Cerebellar cortex (tissue), 1 donor: ENCODE data around the gene HSPA12A.

Source experiments
- DNase-seq: peaks from one replicate; pipeline ENCODE4 v3.0.0-alpha.2; 2015; ENCODE audit warnings: low spot score

HSPA12A gene

GRCh38 chr10:116690356-116691322 lies 51.7 kb downstream of the HSPA12A start:
- peak; percentile 17 for DNase-seq

- DNase-seq: no peak
Observed at GRCh38 chr10:116689744-116690143, 52.6 kb downstream of the HSPA12A start.

GRCh38 chr10:116688741-116689495 lies 53.4 kb downstream of the HSPA12A start:
- DNase-seq: no peak

- no peak for DNase-seq
Observed at GRCh38 chr10:116688241-116688711, 54.1 kb downstream of the HSPA12A start.

GRCh38 chr10:116687633-116688032 lies 54.7 kb downstream of the HSPA12A start:
- DNase-seq: no peak

GRCh38 chr10:116686632-116687031 lies 55.7 kb downstream of the HSPA12A start:
- DNase-seq: no peak

- no peak for DNase-seq
Observed at GRCh38 chr10:116685807-116686206, 56.6 kb downstream of the HSPA12A start.

- no peak for DNase-seq
Observed at GRCh38 chr10:116684781-116685180, 57.6 kb downstream of the HSPA12A start.

GRCh38 chr10:116683821-116684220 lies 58.5 kb downstream of the HSPA12A start:
- DNase-seq: no peak

- DNase-seq: no peak
Observed at GRCh38 chr10:116683166-116683565, 59.2 kb downstream of the HSPA12A start.

GRCh38 chr10:116679351-116679750 lies 63.0 kb downstream of the HSPA12A start:
- DNase-seq: no peak

GRCh38 chr10:116676633-116677032 lies 65.7 kb downstream of the HSPA12A start:
- no peak for DNase-seq

- DNase-seq: no peak
Observed at GRCh38 chr10:116676118-116676517, 66.2 kb downstream of the HSPA12A start.

GRCh38 chr10:116674901-116675423 lies 67.4 kb downstream of the HSPA12A start:
- DNase-seq: no peak

- DNase-seq: no peak
Observed at GRCh38 chr10:116673866-116674265, 68.5 kb downstream of the HSPA12A start.

- DNase-seq: no peak
Observed at GRCh38 chr10:116672891-116673290, 69.5 kb downstream of the HSPA12A start.

- DNase-seq: no peak
Observed at GRCh38 chr10:116671274-116671926, 71.0 kb downstream of the HSPA12A start.

GRCh38 chr10:116670706-116671105 lies 71.7 kb downstream of the HSPA12A start:
- no peak for DNase-seq

GRCh38 chr10:116669832-116670644 lies 72.3 kb downstream of the HSPA12A start:
- no peak for DNase-seq

- no peak for DNase-seq
Observed at GRCh38 chr10:116669080-116669479, 73.3 kb downstream of the HSPA12A start.

GRCh38 chr10:116668446-116668845 lies 73.9 kb downstream of the HSPA12A start:
- no peak for DNase-seq
